GF-D8 (cell line): ENCODE results near the gene THADA.

ENCODE experiments used
- DNase-seq: peaks from one replicate; lab custom pipeline; 2025; lab: John Stamatoyannopoulos, UW

Gene THADA

GRCh38 chr2:43239981-43240765 lies 355.7 kb downstream of the THADA start:
- DNase-seq: no peak

GRCh38 chr2:43238813-43239212 lies 357.0 kb downstream of the THADA start:
- DNase-seq: no peak

- no peak for DNase-seq
Observed at GRCh38 chr2:43238176-43238575, 357.7 kb downstream of the THADA start.

GRCh38 chr2:43233218-43234212 lies 362.3 kb downstream of the THADA start:
- peak; percentile 88 for DNase-seq

- no peak for DNase-seq
Observed at GRCh38 chr2:43230951-43231827, 364.6 kb downstream of the THADA start.

- no peak for DNase-seq
Observed at GRCh38 chr2:43230351-43230885, 365.4 kb downstream of the THADA start.

- DNase-seq: no peak
Observed at GRCh38 chr2:43228756-43229659, 366.8 kb downstream of the THADA start.

GRCh38 chr2:43228321-43228751 lies 367.5 kb downstream of the THADA start:
- no peak for DNase-seq

- DNase-seq: no peak
Observed at GRCh38 chr2:43227830-43228281, 368.0 kb downstream of the THADA start.

GRCh38 chr2:43226955-43227829 lies 368.6 kb downstream of the THADA start:
- peak; percentile 59 for DNase-seq

GRCh38 chr2:43226558-43226954 lies 369.3 kb downstream of the THADA start, which contains the start of gene ZFP36L2:
TSS of gene ZFP36L2 (minus strand) at chr2:43226606. CDS start at chr2:43226315, 291 bp downstream.
- peak; percentile 82 for DNase-seq

- no peak for DNase-seq
Observed at GRCh38 chr2:43225788-43226557, 369.9 kb downstream of the THADA start.

- DNase-seq: no peak
Observed at GRCh38 chr2:43225093-43225787, 370.6 kb downstream of the THADA start.

GRCh38 chr2:43224571-43225092 lies 371.2 kb downstream of the THADA start:
- DNase-seq: no peak

GRCh38 chr2:43224131-43224570 lies 371.7 kb downstream of the THADA start:
- DNase-seq: no peak

GRCh38 chr2:43223521-43224001 lies 372.3 kb downstream of the THADA start:
- DNase-seq: no peak
